Fibroblast of the aortic adventitia (primary cell): ENCODE data around the gene CDH24. TPM values are rescaled to one million over a fixed set of nuclear protein-coding genes. Genes with fewer than 3 reads are reported as not detected.

ENCODE experiments used
- DNase-seq: peaks from one replicate; pipeline ENCODE4 v3.0.0-alpha.2; 2010; ENCODE audit warnings: low read depth
- H3K4me3 ChIP-seq: 2 replicates; pipeline ENCODE4 v1.5.1; 2011; ENCODE audit warnings: low read depth, mild to moderate bottlenecking, control low read depth, low read length, moderate library complexity
- total RNA-seq: library from RNA; depleted of rRNA; stranded (reverse); fragments of >200 nt; gene quantifications from 2 replicates; pipeline ENCODE4 v1.2.3, GENCODE V29; 2012; ENCODE audit warnings: low replicate concordance
- TF ChIP-seq, protein P1 (sequence below): IDR thresholded peaks from 2 replicates; pipeline ENCODE4 v1.5.1; 2011; ENCODE audit warnings: mild to moderate bottlenecking, low read length, control low read depth, inconsistent platforms; ENCODE audit not compliant: insufficient read depth

CDH24 gene
- total RNA-seq, 1 donor = 3.7 TPM

DNA sequence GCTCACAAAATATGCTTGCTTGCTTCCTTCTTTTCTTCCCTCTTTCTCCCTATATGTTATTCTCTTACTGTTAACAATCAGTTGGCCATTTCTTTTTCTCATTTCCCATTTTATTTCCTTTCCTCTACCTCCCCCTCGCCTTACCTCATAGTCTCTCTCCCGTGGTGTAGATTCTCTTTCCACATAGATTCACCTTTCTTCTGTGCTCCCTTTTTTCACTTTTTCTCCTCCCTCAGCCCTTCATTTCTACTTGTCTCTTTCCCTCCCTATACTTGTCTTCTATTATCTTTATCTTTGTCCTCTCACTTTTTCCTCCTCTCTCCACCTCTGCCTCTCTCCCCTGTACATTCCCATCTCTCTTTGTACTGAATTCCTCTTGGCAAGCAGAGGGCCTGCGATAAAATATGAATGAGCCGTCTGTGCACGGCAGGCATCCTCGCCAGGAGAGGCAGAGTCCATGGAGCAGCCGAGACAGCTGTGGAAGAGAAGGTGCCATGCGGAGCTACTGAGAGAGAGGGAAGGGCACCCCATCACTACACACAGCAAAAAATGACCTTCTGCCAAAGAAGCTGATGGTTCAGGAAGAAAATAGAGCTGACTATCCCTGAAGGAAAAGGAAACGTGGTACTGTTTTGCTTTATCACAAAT, 59.5 kb downstream of the CDH24 start:
- TF ChIP-seq, protein P1, sequence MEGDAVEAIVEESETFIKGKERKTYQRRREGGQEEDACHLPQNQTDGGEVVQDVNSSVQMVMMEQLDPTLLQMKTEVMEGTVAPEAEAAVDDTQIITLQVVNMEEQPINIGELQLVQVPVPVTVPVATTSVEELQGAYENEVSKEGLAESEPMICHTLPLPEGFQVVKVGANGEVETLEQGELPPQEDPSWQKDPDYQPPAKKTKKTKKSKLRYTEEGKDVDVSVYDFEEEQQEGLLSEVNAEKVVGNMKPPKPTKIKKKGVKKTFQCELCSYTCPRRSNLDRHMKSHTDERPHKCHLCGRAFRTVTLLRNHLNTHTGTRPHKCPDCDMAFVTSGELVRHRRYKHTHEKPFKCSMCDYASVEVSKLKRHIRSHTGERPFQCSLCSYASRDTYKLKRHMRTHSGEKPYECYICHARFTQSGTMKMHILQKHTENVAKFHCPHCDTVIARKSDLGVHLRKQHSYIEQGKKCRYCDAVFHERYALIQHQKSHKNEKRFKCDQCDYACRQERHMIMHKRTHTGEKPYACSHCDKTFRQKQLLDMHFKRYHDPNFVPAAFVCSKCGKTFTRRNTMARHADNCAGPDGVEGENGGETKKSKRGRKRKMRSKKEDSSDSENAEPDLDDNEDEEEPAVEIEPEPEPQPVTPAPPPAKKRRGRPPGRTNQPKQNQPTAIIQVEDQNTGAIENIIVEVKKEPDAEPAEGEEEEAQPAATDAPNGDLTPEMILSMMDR = no peak
- no peak overlapping the region for H3K4me3 ChIP-seq
- no peak for DNase-seq

Other genes starting within 250 kb of the CDH24 start
- gene SLC7A7, start 242.1 kb downstream of the CDH24 start, total RNA-seq = 2.5 and 16.5 TPM in 2 replicates
- 14.2 and 69.9 TPM in 2 replicates for gene MRPL52, start 227.6 kb downstream of the CDH24 start, total RNA-seq
- 258 and 311 TPM in 2 replicates for gene MMP14, start 220.9 kb downstream of the CDH24 start, total RNA-seq
- gene LRP10, start 185.8 kb downstream of the CDH24 start, total RNA-seq = 104 and 107 TPM in 2 replicates
- gene REM2, start 174.3 kb downstream of the CDH24 start, total RNA-seq = 0.09 TPM in 1 of 2 replicates, not detected in the other
- gene RBM23, start 138.4 kb downstream of the CDH24 start, total RNA-seq = 48.7 and 101 TPM in 2 replicates
- 23.0 and 53.5 TPM in 2 replicates for gene PRMT5, start 128.1 kb downstream of the CDH24 start, total RNA-seq
- 29.3 and 31.2 TPM in 2 replicates for gene HAUS4, start 100.4 kb downstream of the CDH24 start, total RNA-seq
- gene AJUBA, start 75.0 kb downstream of the CDH24 start, total RNA-seq = 14.6 and 47.6 TPM in 2 replicates
- gene C14orf93, start 47.4 kb downstream of the CDH24 start, total RNA-seq = 7.0 and 8.1 TPM in 2 replicates
- 164 and 176 TPM in 2 replicates for gene PSMB5, start 22.6 kb downstream of the CDH24 start, total RNA-seq
- gene PSMB11, start 15.3 kb downstream of the CDH24 start, total RNA-seq = not detected in 2 replicates
- gene ACIN1, start 37.6 kb upstream of the CDH24 start, total RNA-seq = 91.8 and 97.0 TPM in 2 replicates
- 13.0 and 60.2 TPM in 2 replicates for gene C14orf119, start 38.0 kb upstream of the CDH24 start, total RNA-seq
- 1.8 TPM in 1 of 2 replicates, not detected in the other for gene CIROP, start 47.5 kb upstream of the CDH24 start, total RNA-seq
- not detected in 2 replicates for gene CEBPE, start 61.7 kb upstream of the CDH24 start, total RNA-seq
- gene SLC7A8, start 126.1 kb upstream of the CDH24 start, total RNA-seq = 11.7 and 37.5 TPM in 2 replicates
- gene RNF212B, start 180.4 kb upstream of the CDH24 start, total RNA-seq = not detected in 2 replicates
- 7.0 and 7.5 TPM in 2 replicates for gene HOMEZ, start 228.6 kb upstream of the CDH24 start, total RNA-seq
- gene PPP1R3E, start 245.3 kb upstream of the CDH24 start, total RNA-seq = 6.6 and 10.9 TPM in 2 replicates
- gene BCL2L2, start 249.3 kb upstream of the CDH24 start, total RNA-seq = 18.5 and 19.9 TPM in 2 replicates